ENCODE data around the gene DDX39A.
"Not testable (repeated sequence)": the region's sequence is repeated elsewhere in the genome, so short reads cannot be mapped to it uniquely, and the experiment has no call there.

DDX39A gene

GRCh38 chr19:14407605-14408484 lies 11.3 kb downstream of the DDX39A start:
- no peak for DNase-seq

- DNase-seq: no peak
Measured at GRCh38 chr19:14406645-14407401, 12.3 kb downstream of the DDX39A start.

GRCh38 chr19:14405758-14406644 lies 13.1 kb downstream of the DDX39A start:
- peak; percentile 49 for DNase-seq

- DNase-seq: no peak
Measured at GRCh38 chr19:14405380-14405757, 13.8 kb downstream of the DDX39A start.

- DNase-seq: peak; percentile 70
Measured at GRCh38 chr19:14404312-14404711, 14.8 kb downstream of the DDX39A start.

- not testable (repeated sequence) for DNase-seq
Measured at GRCh38 chr19:14403145-14403930, 15.8 kb downstream of the DDX39A start.

GRCh38 chr19:14402332-14403144 lies 16.6 kb downstream of the DDX39A start:
- DNase-seq: no peak

GRCh38 chr19:14401468-14402195 lies 17.5 kb downstream of the DDX39A start:
- no peak for DNase-seq

- DNase-seq: no peak
Measured at GRCh38 chr19:14400951-14401431, 18.1 kb downstream of the DDX39A start.

GRCh38 chr19:14397168-14397567 lies 22.0 kb downstream of the DDX39A start:
- DNase-seq: not testable (repeated sequence)

- DNase-seq: not testable (repeated sequence)
Measured at GRCh38 chr19:14396730-14397129, 22.4 kb downstream of the DDX39A start.

GRCh38 chr19:14395710-14396336 lies 23.3 kb downstream of the DDX39A start:
- no peak for DNase-seq

- DNase-seq: no peak
Measured at GRCh38 chr19:14395262-14395661, 23.9 kb downstream of the DDX39A start.

GRCh38 chr19:14394167-14394566 lies 25.0 kb downstream of the DDX39A start:
- no peak for DNase-seq

GRCh38 chr19:14393329-14393728 lies 25.8 kb downstream of the DDX39A start:
- no peak for DNase-seq

GRCh38 chr19:14391156-14391821 lies 27.9 kb downstream of the DDX39A start:
- DNase-seq: no peak

- no peak for DNase-seq
Measured at GRCh38 chr19:14390548-14390947, 28.6 kb downstream of the DDX39A start.

GRCh38 chr19:14385492-14385891 lies 33.6 kb downstream of the DDX39A start:
- no peak for DNase-seq

Data from NCI-H1105 (cell line).